Psoas muscle (tissue), 8 donors: ENCODE measurements around the gene PHF3. TPM values are rescaled to one million over a fixed set of nuclear protein-coding genes. Genes with fewer than 3 reads are reported as not detected.

Experiments
- ATAC-seq, 4 donors: fragments of 200-7000 bp; cut with Tn5 transposase; one replicate each; pipeline ENCODE4 v1.9.1; 2020; ENCODE audit warnings: moderate library complexity in 3 of 4, mild to moderate bottlenecking in 2 of 4
- DNase-seq, 2 donors: peaks; one replicate each; pipeline ENCODE4 v3.0.0-alpha.2; 2020
- H3K27ac ChIP-seq: fragments of 200-600 bp; one replicate; pipeline ENCODE4 v1.8.0; 2022
- H3K27me3 ChIP-seq, 3 donors: fragments of 200-600 bp in 1 of 3; one replicate each; pipeline versions ENCODE4 v1.6.1 to v1.8.0; 2013 to 2022; ENCODE audit warnings: low read length in 2 of 3, mild to moderate bottlenecking in 2 of 3, moderate library complexity in 1 of 3; ENCODE audit not compliant: insufficient read depth in 3 of 3
- H3K36me3 ChIP-seq, 2 donors: fragments of 200-600 bp in 1 of 2; one replicate each; pipeline versions ENCODE4 v1.6.1 to v1.8.0; 2013 to 2022; ENCODE audit warnings: low read depth in 1 of 2, mild to moderate bottlenecking in 1 of 2, moderate library complexity in 1 of 2; ENCODE audit not compliant: insufficient read depth in 1 of 2
- H3K4me1 ChIP-seq: fragments of 200-600 bp; one replicate; pipeline ENCODE4 v1.8.0; 2022
- H3K4me3 ChIP-seq: fragments of 200-600 bp; one replicate; pipeline ENCODE4 v1.8.0; 2022; ENCODE audit warnings: mild to moderate bottlenecking
- H3K9me3 ChIP-seq: fragments of 200-600 bp; one replicate; pipeline ENCODE4 v1.8.0; 2022
- CTCF ChIP-seq: fragments of 200-600 bp; IDR thresholded peaks from one replicate; pipeline ENCODE4 v1.8.0; 2022; ENCODE audit warnings: antibody characterized with exemption
- WGBS, 3 donors: extraction: QIAGEN DNeasy Blood & Tissue Kit; methylation state at CpG; one replicate each; pipeline versions ENCODE4 v1.1.6 to v1.1.7; 2013; 5-methylcytosine and 5-hydroxymethylcytosine counted together
- intact Hi-C, 2 donors: fragments of 100-400 bp; cut with DNase I; formaldehyde crosslinking; loops; one replicate each; pipeline versions ENCODE4 v1.11.0 to v1.14.2; 2022
- polyA plus RNA-seq, 3 donors: library from polyadenylated mRNA; stranded (reverse); fragments of 200-250 nt; gene quantifications; one replicate each; pipeline ENCODE4 v1.2.3, GENCODE V29; 2013
- total RNA-seq, 4 donors: library from RNA; stranded (reverse); fragmentation: NEBNext Ultra II Directional in 2 of 4; extraction: Animal tissue kit (Norgen Biotek cat#: 25700) in 2 of 4; gene quantifications; one replicate each; pipeline versions ENCODE4 v1.2.1 to v1.2.4, GENCODE V29; 2021 to 2023
- donor health status: healthy with polysubstance abuse.
- donor health status: DM: no; HTN: no; CAD: no; lungs with moderate emphysema.
- donor health status: Bipolar disorder and iron deficiency.
- donor health status: healthy.
- donor health status: DM: yes; HTN: yes; CAD: no.
- donor health status: DM: no; HTN: no; CAD: no.
- donor health status: DM: no; HTN: no; CAD: no.
- donor health status: DM: yes; HTN: yes; CAD: no.

PHF3 gene
- total and polyA plus RNA-seq, 7 donors = 4.9 to 38.6 (median 24.0) TPM

- 39 to 55% (median 41%) methylated on average over 2 of the region's 2 CpGs for WGBS, 3 donors
- Histone ChIP-seq H3K36me3 (no peaks in the 10 kb centered on the region), H3K27ac (peak overlapping the region; percentile 33), H3K4me3 (peak overlapping the region; percentile 24), H3K9me3 (no peaks in the 10 kb centered on the region), H3K27me3 (no peaks in the 10 kb centered on the region), H3K4me1 (peaks cover 63% of the 10 kb centered on the region)
- no peak for TF ChIP-seq CTCF
- ATAC-seq (no peak), DNase-seq (no peak)
- intact Hi-C loops = no loop called here
Measured at GRCh38 chr6:63649269-63649668, 13.7 kb downstream of the PHF3 start.

GRCh38 chr6:63649847-63650265 lies 14.3 kb downstream of the PHF3 start:
- H3K4me3 ChIP-seq = peak overlapping the region; percentile 24

GRCh38 chr6:63652980-63653379 lies 17.4 kb downstream of the PHF3 start:
- intact Hi-C loops = no loop called here
- H3K4me1 ChIP-seq = peaks cover 39% of the 10 kb centered on the region

More at GRCh38 chr6:63649847-63650265, 14.3 kb downstream of the PHF3 start:
- ATAC-seq = no peak
- Histone ChIP-seq H3K36me3 (no peaks in the 10 kb centered on the region), H3K27ac (no peak overlapping the region), H3K27me3 (no peaks in the 10 kb centered on the region), H3K9me3 (no peaks in the 10 kb centered on the region), H3K4me1 (peaks cover 57% of the 10 kb centered on the region)
- no peak for DNase-seq
- TF ChIP-seq CTCF = no peak
- intact Hi-C loops = no loop called here

GRCh38 chr6:63660757-63661156 lies 25.2 kb downstream of the PHF3 start:
- Histone ChIP-seq H3K27ac (no peak overlapping the region), H3K9me3 (no peaks in the 10 kb centered on the region), H3K4me3 (no peak overlapping the region), H3K36me3 (no peaks in the 10 kb centered on the region), H3K4me1 (peaks cover 52% of the 10 kb centered on the region), H3K27me3 (no peaks in the 10 kb centered on the region)
- 53 to 59% (median 57%) methylated on average over 1 of the region's 1 CpG for WGBS, 3 donors
- intact Hi-C loops = no loop called here
- DNase-seq (no peak), ATAC-seq (no peak)
- TF ChIP-seq CTCF = no peak

More at GRCh38 chr6:63652980-63653379, 17.4 kb downstream of the PHF3 start:
- ATAC-seq = no peak
- no peak for TF ChIP-seq CTCF
- DNase-seq = no peak
- Histone ChIP-seq H3K36me3 (no peaks in the 10 kb centered on the region), H3K27me3 (no peaks in the 10 kb centered on the region), H3K27ac (no peak overlapping the region), H3K4me3 (no peak overlapping the region), H3K9me3 (no peaks in the 10 kb centered on the region)
- 80 to 94% (median 87%) methylated on average over 2 of the region's 2 CpGs for WGBS, 3 donors

- 98 to 99% (median 98%) methylated on average over 5 of the region's 5 CpGs for WGBS, 3 donors
- Histone ChIP-seq H3K36me3 (no peaks in the 10 kb centered on the region), H3K27ac (no peak overlapping the region), H3K9me3 (no peaks in the 10 kb centered on the region), H3K4me1 (peaks cover 47% of the 10 kb centered on the region), H3K27me3 (no peaks in the 10 kb centered on the region), H3K4me3 (no peak overlapping the region)
- ATAC-seq (no peak), DNase-seq (no peak)
- intact Hi-C loops = no loop called here
- TF ChIP-seq CTCF = no peak
Measured at GRCh38 chr6:63661769-63662168, 26.2 kb downstream of the PHF3 start.
